Caki2 (cell line): ENCODE data around the gene SLC66A2. TPM values are rescaled to one million over a fixed set of nuclear protein-coding genes. Genes with fewer than 3 reads are reported as not detected.
"Not testable (repeated sequence)": the region's sequence is repeated elsewhere in the genome, so short reads cannot be mapped to it uniquely, and the experiment has no call there.

ENCODE experiments used
- DNase-seq: peaks from one replicate; pipeline ENCODE4 v3.0.0-alpha.2; 2015; ENCODE audit warnings: low read depth
- in situ Hi-C: cut with HindIII; loops from 2 replicates; pipeline ENCODE4 v1.10.0; 2016; ENCODE audit warnings: low sequenced_read_pairs, low pct_unique_long_range_greater_than_20kb, mixed read lengths
- total RNA-seq: library from RNA; depleted of rRNA; stranded (reverse); fragments of >200 nt; shearing (Covaris generic); gene quantifications from 2 replicates; pipeline ENCODE4 v1.2.3, GENCODE V29; 2014; ENCODE audit warnings: low replicate concordance

Gene SLC66A2
- total RNA-seq, 1 experiment from 2014 or later: 18.0 TPM

DNA sequence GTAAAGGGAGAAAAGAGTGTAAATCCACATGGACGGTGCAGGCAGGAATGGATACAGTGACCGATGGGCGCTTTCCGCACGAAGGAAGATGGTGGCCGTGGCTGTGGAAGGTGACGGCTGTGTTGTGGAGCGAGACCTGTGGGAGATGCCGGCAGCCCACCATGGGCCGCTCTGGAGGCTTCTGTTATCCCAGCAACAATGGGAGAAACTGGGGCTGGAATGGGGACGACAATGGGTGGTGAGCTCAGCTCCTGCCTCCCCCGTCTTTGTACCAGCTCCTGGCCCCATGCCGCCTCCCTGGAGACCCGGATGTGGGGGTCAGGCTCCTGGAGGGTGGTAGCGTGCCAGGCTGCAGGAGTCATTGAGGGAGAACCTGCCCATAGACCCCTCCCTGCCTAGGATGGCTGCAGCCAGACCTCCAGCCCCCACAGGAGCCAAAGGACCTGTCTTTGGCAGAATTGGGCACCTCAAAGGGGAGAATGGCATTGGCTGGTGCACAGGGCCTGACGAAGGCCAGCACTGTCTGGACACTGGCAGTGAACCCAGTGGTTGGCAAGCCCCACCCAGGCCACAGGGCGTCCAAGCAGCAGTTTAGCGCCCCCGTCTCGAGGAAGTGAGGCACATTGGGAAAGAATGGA is 72.6 kb downstream of the SLC66A2 start:
- in situ Hi-C loops: no loop called here
- DNase-seq: no peak

DNA sequence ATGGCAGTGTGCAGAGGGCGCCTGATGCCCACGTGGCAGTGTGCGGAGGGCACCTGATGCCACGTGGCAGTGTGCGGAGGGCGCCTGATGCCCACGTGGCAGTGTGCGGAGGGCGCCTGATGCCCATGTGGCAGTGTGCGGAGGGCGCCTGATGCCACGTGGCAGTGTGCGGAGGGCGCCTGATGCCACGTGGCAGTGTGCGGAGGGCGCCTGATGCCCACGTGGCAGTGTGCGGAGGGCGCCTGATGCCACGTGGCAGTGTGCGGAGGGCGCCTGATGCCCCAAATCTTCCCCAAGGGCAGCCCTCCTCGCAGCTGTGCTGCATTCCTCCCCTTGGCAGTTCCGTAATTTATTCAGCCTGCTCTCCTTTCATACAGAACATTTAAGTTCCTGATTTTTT is 73.2 kb downstream of the SLC66A2 start:
- in situ Hi-C loops, DNase-seq: not testable (repeated sequence)

DNA sequence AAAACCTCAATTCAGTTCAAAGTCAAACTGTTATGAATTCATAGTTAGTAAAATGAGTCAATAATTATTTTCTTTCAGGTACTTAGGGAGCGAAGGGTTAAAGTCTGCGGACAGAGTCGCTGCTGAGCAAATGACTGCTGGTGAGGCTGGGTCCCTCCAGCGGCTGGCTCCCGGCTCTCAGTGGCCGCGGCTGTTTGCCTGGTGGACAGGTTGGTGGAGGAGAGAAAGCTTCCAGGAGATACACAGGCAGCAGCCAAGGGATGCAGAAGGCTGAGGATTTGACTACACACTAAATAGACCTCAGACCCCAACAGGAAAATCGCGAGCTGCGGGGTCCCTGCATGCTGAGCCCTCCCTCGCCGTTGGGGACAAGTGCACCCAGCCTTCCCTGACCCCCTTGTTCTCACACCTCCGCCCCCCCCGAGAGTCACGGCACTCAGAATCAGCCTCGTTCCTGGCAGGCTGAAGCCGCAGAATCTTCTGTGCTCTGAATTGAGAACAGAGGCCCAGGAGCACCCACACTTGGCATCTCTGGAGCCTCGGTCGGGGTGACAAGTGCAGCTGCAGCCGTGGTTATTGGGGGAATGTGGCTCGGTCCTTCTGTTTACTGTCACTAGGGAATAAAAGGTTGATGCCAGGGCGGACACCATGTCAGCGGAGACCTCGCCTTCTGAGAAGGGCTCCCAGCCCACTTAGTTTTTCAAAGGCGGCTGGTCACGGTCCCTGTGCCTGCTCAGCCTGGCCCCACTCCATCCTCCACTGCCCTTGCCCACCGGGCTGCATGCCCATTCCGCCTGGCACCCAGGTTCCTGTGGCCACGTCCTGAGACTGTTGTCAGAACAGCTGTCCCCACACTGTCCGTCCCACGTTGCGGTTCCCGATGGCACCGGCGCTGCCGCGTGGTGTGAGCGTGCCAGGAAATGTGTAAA is 74.0 kb downstream of the SLC66A2 start:
- DNase-seq: no peak
- in situ Hi-C loops: no loop called here

DNA sequence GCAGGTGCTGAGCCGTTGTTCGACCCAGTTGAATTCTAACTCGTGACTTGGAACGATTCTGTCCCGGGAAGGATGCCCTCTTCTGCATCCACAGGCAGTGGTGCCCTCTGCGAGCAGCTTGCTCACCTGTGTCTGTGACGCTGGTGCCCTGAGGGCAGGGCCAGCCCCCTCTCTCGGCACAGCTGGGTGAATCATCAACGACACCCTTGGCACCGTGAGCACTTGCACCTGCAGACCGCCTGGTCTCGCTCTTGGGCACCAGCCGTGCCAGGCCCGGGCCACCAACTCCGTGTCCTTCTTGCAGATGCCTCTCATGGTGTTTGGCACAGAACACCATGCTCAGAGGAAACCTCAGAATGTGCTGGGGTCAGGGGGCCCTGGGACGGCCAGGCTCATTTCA is 75.0 kb downstream of the SLC66A2 start:
- in situ Hi-C loops: no loop called here
- no peak for DNase-seq

DNA sequence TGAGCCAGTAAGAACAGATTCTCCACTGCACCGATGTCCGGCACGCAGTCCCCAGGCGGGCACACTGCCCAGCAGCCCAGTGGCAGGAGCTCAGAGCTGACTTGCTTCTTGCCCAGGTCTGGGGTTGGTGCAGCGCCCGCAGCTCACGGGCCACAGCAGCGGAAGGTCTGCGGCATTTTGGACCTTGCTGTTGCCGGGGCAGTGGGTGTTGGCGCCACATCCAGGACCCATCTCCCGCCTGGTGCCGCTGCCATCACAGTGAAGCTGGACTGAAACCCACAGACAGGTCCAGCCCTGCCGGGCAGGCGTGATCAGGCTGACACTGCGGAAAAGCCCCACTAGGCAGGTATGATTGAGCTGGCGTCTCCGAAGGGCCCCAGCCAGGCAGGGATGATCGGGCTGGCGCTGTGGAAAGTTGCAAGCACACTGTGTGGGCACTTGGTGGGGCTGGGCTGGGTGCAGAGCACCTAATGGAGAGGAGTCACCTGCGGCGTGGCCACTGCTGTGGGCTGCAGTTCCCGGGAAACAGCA is 75.5 kb downstream of the SLC66A2 start:
- DNase-seq: no peak
- in situ Hi-C loops: no loop called here

DNA sequence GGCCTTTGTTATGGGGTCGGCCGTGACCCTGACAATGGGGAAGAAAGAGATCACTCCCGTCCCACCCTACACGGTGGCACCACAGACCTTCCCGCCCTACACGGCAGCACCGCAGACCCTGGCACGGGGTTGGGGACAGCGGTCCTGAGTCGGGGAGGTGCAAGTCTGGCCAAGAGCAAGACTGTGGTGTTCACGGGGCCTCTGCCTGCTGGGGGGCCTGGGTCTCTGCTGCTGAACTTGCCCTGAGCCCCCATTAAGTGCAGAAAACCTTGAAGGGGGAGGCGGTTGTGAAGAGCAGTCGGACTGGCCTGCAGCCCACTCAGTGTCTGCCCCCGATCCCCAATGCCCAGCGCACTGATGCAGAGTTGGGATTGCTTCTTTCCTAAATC is 75.9 kb downstream of the SLC66A2 start:
- no peak for DNase-seq
- in situ Hi-C loops: no loop called here

DNA sequence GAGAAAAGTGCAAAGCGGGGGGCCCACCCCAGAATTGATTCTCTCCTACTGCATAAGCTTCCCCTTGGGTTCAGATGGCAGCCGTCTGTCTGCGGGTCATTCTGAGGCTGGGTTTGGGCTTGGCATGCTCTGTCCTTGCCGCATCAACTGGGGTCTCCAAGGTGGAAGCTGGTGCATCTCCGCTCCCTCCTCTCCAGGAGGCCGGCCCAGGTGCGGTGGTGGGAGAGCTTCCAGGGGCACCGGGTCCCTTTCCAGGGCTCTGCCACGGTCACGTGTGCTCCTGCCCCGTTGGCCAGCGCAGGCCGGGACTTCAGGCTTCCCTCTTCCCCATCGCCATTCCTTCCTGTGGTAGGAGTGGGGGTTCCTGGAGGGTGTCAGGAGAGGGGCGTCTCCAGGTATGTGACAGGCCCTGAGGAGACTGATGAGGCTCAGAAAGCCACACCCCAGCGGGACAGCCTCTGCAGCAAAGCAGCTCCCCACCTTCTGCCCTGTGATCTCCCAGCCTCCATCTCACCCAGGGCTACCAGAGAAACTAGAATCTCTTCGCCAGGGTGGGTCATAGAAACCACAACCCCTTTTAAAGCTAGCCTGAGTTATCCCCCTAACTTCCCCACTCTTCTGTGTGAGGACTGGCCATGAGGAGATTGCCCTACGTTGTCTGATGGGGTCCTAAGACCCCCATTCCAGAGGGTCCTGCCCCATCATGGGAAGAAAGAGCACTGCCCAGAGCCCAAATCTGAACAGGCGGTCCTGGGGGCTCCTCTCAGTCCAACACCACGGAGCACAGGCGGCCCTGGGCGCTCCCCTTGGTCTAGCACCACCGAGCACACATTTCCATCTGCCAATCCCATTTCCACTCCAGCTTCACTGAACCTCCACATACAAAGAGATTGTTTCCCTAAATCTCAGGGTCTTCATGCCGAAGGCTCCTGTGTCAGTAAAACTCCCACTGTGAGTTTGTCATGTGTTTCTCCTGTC is 76.6 kb downstream of the SLC66A2 start:
- DNase-seq: no peak
- in situ Hi-C loops: no loop called here

DNA sequence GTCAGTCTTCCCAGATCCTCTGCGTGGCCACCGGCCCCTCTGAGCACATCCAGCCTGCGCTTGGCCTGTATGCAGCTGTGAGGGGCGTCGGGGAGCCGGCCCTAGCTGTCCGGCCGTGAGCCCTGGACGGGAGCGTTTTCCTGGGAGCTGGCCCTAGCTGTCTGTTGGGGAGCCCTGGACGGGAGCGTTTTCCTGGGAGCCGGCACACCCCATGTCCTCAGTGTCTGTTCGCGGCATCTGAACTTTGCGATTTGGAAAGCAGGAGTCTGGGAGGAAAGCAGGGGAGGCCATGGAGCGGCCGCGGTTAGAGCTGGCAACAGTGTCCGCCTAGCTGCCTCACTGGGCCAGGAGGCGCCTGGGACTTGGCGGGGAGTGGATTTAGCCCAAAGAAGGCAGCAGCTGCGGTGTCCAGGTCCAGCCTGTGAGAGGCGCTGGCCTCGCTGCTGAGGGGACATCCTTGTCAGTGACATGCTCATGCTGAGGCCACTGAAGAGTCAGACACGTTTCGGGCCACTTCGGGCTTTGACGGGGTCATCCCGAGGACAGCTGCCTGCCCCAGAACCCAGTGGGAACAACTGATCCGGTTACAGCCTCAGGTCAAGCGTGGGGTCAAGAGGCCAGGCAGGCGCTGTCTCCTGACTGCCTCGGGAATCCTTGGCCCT is 77.9 kb downstream of the SLC66A2 start:
- in situ Hi-C loops: no loop called here
- no peak for DNase-seq

DNA sequence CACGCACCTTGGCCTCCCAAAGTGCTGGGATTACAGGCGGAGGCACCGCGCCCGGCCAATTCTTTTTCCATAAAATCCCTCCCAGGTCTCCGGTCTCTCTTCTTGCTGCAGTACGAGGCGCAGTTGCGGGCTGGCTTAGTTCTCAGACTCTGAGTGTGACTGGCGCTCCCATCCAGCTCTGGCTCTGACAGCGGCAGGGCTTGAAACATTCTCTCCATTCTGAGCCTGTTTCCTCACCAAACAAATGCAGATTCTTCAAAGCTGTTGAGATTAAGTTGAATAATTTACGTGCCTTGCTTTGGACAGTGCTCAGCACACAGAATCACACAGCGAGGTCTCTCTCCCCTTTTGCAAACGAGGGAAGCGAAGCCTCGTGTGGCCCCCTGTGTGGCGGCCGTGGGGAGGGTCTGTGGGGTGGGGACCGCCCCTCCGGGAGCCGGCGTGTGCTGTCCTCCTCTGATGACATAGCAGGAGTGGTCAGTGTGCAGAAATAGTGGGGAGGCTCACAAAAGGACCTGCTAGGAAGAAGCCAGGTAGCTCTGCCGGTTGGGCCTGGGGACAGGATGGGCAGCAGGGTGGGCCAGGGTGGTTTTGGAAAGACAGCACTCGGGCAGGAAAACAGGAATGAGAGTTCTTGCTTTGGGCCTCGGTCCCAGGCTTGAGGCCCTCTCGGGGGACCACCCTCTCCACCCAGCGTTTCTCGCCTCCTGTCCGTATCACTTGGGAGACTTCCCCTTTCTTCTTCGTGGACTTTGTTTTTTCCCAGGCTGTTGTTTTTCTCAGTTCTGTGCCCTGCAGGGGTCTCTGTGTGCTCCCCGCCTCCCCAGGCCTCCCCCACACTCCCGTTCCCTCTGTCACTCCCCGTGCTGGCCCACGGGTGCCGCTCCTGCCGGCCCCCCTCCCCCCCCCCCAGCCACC is 78.7 kb downstream of the SLC66A2 start:
- DNase-seq: no peak
- in situ Hi-C loops: no loop called here

DNA sequence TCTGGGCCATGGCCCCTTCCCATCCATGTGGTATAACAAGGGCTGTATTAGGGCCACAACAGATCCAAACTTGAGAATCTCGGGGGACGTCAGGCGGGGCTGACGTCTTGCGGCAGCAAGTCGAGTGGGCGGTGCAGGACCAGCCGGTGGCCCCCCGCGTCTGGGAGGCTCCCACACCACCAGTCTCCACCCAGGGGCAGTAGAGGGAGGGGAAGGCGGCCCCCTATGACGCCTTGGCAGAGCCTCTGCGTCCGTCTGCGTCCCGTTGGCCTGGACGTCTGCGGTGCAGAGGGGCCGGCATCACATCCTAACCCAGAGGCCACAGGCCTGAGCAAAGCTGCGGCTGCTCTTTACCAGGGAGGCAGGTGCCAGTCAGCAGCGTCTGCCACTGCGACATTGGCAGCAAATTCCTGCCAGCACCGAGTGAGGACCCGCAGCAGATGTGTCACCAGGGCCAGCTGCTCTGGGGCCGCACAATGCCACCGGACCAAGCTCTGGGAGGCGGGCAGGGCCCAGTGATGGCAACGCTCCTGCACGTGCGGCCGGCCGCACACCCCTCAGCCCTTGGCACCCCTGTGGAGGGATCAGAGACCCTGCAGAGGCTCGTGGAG is 79.9 kb downstream of the SLC66A2 start:
- in situ Hi-C loops: no loop called here
- DNase-seq: no peak

DNA sequence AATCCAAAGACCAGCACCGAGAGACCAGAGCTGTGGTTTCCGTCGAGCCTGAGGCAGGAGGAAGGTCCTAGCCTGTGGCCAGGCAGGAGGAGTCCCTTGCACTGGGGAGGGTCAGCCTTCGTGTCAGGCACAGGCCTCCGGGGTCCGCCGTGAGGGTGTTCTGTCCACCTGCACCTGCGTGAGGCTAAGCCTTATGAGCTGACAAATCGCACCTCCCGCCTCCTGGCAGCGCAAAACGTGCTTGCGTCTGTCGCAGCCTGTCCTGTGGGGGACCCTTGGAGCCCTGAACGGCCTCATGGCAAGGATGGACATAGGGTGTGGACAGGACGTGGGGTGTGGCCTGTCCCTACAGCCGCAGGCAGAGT is 80.4 kb downstream of the SLC66A2 start:
- DNase-seq: no peak

DNA sequence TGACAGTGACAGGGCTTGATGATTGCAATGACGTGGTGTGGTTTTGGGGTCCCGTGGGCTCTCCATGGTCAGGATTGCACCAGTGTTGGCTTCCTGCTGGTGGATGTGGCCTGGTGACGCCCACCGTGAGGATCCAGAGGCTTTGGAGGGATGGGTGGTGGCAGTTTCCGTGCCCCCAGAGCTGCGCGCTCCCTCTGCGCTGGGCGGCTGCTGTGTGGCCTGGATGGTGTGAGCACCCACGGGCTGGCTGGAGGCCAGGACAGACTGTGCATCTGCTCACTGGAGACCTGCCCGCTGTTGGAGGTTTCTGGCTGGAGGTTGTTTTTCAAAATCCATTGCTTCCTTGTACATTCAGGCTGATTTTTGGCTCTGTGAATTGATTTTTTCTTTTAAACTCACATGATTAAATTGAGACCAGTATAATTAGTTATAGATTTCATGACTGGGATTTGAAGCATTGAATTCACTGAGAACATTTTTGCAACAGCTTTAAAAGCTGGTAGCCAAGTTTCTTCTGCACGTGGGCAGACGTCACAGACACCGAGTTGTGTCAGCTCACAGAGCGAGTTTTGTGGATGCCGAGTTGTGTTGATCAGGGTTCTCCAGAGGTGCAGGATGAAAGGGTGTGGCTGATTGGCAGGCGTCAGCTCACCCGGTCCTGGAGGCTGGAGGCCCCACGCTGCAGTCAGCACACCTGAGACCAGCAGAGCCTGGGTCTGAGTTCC is 81.0 kb downstream of the SLC66A2 start:
- in situ Hi-C loops: no loop called here
- no peak for DNase-seq

More for the DNA sequence above, 80.4 kb downstream of the SLC66A2 start:
- in situ Hi-C loops: no loop called here

DNA sequence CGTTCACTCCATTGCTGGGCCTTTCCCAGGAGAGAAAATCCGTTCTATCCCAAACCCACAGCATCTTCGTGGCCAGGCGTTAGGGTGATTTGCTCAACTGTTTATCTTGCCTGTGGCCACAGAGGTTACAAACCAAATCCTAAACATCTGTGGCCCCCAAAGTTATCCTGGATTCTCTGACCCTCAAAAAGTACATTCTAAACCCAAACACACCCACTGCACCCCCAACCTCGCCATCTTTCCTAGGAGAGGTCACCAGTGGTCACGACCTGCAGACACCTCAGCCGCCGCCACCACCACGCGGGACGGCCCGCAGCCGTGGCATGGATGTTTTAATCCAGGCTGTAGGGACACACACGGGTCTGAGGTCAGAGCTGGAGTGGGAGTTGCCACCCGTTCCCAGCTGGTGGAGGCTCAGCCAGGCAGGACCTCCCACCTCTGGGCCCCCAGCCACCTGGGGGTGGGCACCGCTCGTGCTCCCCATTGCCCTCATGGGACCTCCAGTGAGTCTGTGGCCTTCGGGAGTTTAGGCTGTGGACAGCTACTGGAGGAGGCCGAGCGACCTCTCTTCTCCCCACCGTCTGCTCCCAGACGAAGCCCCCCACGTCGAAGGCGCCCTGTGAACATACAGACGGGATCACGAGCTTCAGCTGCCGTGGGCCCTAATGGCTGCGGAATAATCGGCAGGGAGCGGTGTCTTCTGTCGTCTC is 81.7 kb downstream of the SLC66A2 start:
- in situ Hi-C loops: no loop called here
- no peak for DNase-seq

DNA sequence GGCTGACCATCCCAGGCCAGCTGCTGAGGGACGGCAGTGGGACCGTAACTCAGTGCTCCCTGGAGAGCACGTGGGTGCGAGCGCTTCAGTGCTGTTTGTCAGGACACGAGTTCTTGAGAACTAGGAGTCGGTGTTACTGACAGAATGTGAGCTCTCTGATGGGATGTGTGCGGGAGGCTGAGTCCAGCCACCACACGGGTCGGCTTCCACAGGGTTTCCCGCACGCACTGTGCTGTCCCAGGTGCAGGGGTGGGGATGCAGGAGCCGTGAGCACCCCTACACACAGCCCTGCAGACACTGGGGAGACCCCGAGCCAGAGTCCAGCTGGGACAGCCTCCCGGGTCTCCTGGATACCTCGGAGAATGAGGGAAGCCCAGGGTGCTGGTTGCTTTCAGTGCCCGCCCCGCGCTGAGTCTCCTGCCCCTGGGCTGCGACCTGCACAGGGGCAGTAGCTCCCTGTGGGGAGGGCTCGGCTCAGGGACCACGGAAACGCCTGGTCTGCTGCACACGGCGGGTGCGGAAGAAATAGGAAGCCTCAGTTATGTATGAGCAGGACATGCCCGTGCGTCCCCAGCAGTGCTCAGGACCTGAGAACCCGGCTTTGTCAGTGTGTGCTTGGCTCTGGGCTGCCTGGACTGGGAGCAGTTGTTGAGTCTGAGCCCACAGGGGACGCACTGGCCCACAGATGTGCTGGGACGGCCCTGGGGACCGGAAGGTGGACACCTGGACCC is 82.5 kb downstream of the SLC66A2 start:
- in situ Hi-C loops: no loop called here
- DNase-seq: no peak
